Lung (tissue), 12 donors: ENCODE measurements around the gene RERE. TPM values are rescaled to one million over a fixed set of nuclear protein-coding genes. Genes with fewer than 3 reads are reported as not detected.

Experiments used
- ATAC-seq: fragments of 200-7000 bp; cut with Tn5 transposase; one replicate; pipeline ENCODE4 v1.9.1; 2020; ENCODE audit warnings: moderate number of reproducible peaks; ENCODE audit not compliant: insufficient read depth, low FRiP score
- DNase-seq, 3 donors: peaks; one replicate each; pipeline ENCODE4 v3.0.0-alpha.2; 2013 to 2017
- H3K27ac ChIP-seq, 2 donors: one replicate each; pipeline ENCODE4 v1.5.1; 2013; ENCODE audit warnings: mild to moderate bottlenecking in 2 of 2, moderate library complexity in 2 of 2, control low read depth in 1 of 2, inconsistent platforms in 1 of 2, low read depth in 1 of 2, low read length in 1 of 2
- H3K27me3 ChIP-seq, 3 donors: one replicate each; pipeline ENCODE4 v1.5.1; 2013; ENCODE audit warnings: low read length in 2 of 3; ENCODE audit not compliant: control insufficient read depth in 3 of 3, insufficient read depth in 3 of 3
- H3K36me3 ChIP-seq, 4 donors: one replicate each; pipeline ENCODE4 v1.5.1; 2013; ENCODE audit warnings: low read length in 4 of 4, mild to moderate bottlenecking in 1 of 4, moderate library complexity in 1 of 4; ENCODE audit not compliant: control insufficient read depth in 4 of 4, insufficient read depth in 4 of 4
- H3K4me1 ChIP-seq, 5 donors: one replicate each; pipeline ENCODE4 v1.5.1; 2013; ENCODE audit warnings: low read length in 5 of 5, mild to moderate bottlenecking in 2 of 5, moderate library complexity in 1 of 5; ENCODE audit not compliant: control insufficient read depth in 5 of 5, insufficient read depth in 5 of 5
- H3K4me3 ChIP-seq: one replicate; pipeline ENCODE4 v1.5.1; 2013; ENCODE audit warnings: mild to moderate bottlenecking, control low read depth, moderate library complexity
- H3K9ac ChIP-seq, 2 donors: one replicate each; pipeline ENCODE4 v1.5.1; 2013; ENCODE audit warnings: low read length in 2 of 2, control low read depth in 1 of 2; ENCODE audit not compliant: insufficient read depth in 1 of 2
- H3K9me3 ChIP-seq, 4 donors: one replicate each; pipeline ENCODE4 v1.5.1; 2013; ENCODE audit warnings: low read length in 3 of 4, mild to moderate bottlenecking in 1 of 4, moderate library complexity in 1 of 4; ENCODE audit not compliant: control insufficient read depth in 4 of 4, insufficient read depth in 3 of 4
- WGBS, 2 donors: extraction: QIAGEN DNeasy Blood & Tissue Kit; methylation state at CpG; one replicate each; pipeline ENCODE4 v1.1.7; 2013; 5-methylcytosine and 5-hydroxymethylcytosine counted together
- polyA plus RNA-seq, 2 donors: library from polyadenylated mRNA; stranded (reverse); fragments of 200-250 nt; gene quantifications; one replicate each; pipeline ENCODE4 v1.2.1, GENCODE V29; 2013
- total RNA-seq, 2 donors: library from RNA; depleted of rRNA in 1 of 2; stranded (reverse); fragments of >200 nt in 1 of 2; gene quantifications; one replicate each; pipeline ENCODE4 v1.2.1, GENCODE V29; 2014 to 2021
- TF ChIP-seq, protein P1 (sequence below): IDR thresholded peaks from 2 replicates; pipeline ENCODE4 v1.5.1; 2012; ENCODE audit warnings: mild to moderate bottlenecking; ENCODE audit errors: control extremely low read depth, extremely low read depth
- donor health status: control.
- donor health status: control.
- donor health status: Bipolar disorder and iron deficiency.
- donor health status: healthy.
- donor health status: DM: yes; HTN: yes; CAD: no.

The RERE gene
- total and polyA plus RNA-seq, 4 donors: 21.7 to 207 (median 57.5) TPM

DNA sequence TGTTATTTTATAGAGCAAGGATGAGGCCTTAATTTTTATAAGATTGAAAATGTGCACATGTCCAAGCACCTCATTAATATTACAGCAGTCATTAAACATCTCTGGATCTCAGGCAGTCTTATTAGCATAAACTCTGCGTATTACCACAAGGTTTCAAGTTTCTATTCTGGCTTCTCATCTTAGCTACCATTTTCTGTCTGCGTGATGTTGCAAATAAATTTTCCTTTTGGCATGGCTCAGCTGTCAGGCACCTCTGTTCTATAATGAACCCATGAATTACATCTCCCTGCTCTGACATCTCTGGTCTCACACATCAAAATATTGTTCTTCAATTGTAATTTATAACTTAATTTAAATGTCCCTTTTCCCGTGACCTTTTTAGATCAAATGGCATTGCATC is 343.1 kb downstream of the RERE start:
- TF ChIP-seq, protein P1, sequence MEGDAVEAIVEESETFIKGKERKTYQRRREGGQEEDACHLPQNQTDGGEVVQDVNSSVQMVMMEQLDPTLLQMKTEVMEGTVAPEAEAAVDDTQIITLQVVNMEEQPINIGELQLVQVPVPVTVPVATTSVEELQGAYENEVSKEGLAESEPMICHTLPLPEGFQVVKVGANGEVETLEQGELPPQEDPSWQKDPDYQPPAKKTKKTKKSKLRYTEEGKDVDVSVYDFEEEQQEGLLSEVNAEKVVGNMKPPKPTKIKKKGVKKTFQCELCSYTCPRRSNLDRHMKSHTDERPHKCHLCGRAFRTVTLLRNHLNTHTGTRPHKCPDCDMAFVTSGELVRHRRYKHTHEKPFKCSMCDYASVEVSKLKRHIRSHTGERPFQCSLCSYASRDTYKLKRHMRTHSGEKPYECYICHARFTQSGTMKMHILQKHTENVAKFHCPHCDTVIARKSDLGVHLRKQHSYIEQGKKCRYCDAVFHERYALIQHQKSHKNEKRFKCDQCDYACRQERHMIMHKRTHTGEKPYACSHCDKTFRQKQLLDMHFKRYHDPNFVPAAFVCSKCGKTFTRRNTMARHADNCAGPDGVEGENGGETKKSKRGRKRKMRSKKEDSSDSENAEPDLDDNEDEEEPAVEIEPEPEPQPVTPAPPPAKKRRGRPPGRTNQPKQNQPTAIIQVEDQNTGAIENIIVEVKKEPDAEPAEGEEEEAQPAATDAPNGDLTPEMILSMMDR: no peak
- no peak for ATAC-seq

DNA sequence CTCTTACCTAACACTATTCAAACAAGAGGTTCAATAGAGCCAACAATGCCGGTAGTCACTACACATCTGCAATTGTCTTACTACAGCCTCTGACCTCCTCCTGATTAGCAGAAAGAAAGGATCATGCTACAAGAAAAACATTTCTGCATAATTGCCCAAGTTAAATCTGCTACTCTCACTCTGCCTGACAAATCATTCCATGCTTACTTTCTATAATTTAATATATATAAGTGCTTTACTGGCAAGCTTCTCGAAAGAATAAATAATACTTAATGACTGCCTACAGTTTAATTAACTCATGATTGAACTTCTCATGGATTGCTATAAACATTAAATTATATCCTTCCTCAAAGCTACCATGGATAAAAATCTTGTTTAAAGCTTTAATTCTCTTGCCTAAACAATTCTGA is 343.5 kb downstream of the RERE start:
- H3K27ac ChIP-seq: no peak overlapping the region
- H3K9ac ChIP-seq: no peak overlapping the region
- TF ChIP-seq, protein P1: no peak
- no peaks in the 10 kb centered on the region for H3K27me3 ChIP-seq
- H3K4me1 ChIP-seq: peaks cover 5 to 33% (median 7%) of the 10 kb centered on the region in 5 donors
- H3K4me3 ChIP-seq: no peak overlapping the region
- 75 to 79% methylated on average over 2 of the region's 2 CpGs for WGBS, 2 donors
- DNase-seq (no peak), ATAC-seq (no peak)
- H3K36me3 ChIP-seq: no peaks in the 10 kb centered on the region
- H3K9me3 ChIP-seq: no peaks in the 10 kb centered on the region

More for the DNA sequence above, 343.1 kb downstream of the RERE start:
- Histone ChIP-seq H3K27me3 (no peaks in the 10 kb centered on the region), H3K9me3 (no peaks in the 10 kb centered on the region), H3K27ac (no peak overlapping the region), H3K9ac (no peak overlapping the region), H3K4me1 (peaks cover 5 to 33% (median 7%) of the 10 kb centered on the region in 5 donors), H3K36me3 (no peaks in the 10 kb centered on the region), H3K4me3 (no peak overlapping the region)
- DNase-seq: peak in 1 of 3 donors; percentile 11
- 84 to 91% methylated on average over 3 of the region's 3 CpGs for WGBS, 2 donors

DNA sequence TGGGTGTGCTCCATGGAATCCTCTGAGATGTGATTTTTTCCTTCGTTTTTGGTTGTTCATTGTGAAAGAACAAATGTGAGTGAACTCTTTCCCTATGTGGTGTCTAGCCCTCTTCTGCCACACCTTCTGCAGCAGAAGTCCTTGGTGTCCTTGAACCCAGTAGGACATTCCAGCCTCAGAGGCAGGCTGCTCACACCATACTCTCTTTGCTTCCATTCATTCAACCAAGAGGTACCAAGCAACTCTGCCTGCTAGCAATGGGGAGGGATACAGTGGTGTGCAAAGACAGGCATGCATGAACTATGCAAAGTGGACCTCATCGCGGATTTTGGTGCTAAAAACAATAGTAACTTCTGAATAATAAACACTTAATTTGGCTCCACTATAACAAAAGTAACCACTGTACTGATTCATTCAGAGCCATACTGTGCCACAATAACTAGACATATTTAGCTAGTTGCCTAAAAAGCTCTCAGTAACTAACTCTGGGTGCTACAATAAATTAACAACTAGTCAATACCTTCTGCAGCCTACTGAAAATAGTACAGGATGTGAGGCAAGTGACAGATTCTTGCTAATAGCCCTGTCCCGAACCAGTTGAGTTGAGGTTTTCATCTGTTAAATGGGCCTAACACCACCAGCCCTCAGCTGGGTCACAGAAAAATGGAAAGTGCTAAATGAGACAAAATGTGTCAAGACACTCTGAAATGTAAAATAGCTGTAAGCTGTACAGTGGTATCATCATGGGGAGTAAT is 344.1 kb downstream of the RERE start:
- H3K36me3 ChIP-seq: no peaks in the 10 kb centered on the region
- 87 to 89% methylated on average over 4 of the region's 4 CpGs for WGBS, 2 donors
- peaks cover 2 to 33% (median 7%) of the 10 kb centered on the region in 5 donors for H3K4me1 ChIP-seq
- TF ChIP-seq, protein P1: no peak
- H3K9ac ChIP-seq: no peak overlapping the region
- H3K9me3 ChIP-seq: no peaks in the 10 kb centered on the region
- ATAC-seq (no peak), DNase-seq (no peak)
- no peak overlapping the region for H3K27ac ChIP-seq
- H3K27me3 ChIP-seq: no peaks in the 10 kb centered on the region
- H3K4me3 ChIP-seq: no peak overlapping the region
